Right atrium auricular region (tissue), 2 donors: ENCODE data around the gene ITGAD. TPM values are rescaled to one million over a fixed set of nuclear protein-coding genes. Genes with fewer than 3 reads are reported as not detected.

ENCODE experiments used
- DNase-seq: peaks from one replicate; pipeline ENCODE4 v3.0.0-alpha.2; 2019; ENCODE audit warnings: low spot score
- H3K27ac ChIP-seq, 2 donors: fragments of 200-600 bp; sonication (generic); 1 replicate in 1 of 2; 2 replicates in 1 of 2; pipeline ENCODE4 v1.5.1; 2016 to 2019
- H3K27me3 ChIP-seq, 2 donors: fragments of 200-600 bp; sonication (generic); one replicate each; pipeline versions ENCODE4 v1.5.1 to v1.6.0; 2017 to 2019
- H3K36me3 ChIP-seq: fragments of 200-600 bp; sonication (generic); one replicate; pipeline ENCODE4 v1.5.1; 2016
- H3K4me1 ChIP-seq, 2 donors: fragments of 200-600 bp; sonication (generic); one replicate each; pipeline versions ENCODE4 v1.5.1 to v1.6.0; 2017 to 2019
- H3K4me3 ChIP-seq, 2 donors: fragments of 200-600 bp; sonication (generic); 1 replicate in 1 of 2; 2 replicates in 1 of 2; pipeline ENCODE4 v1.5.1; 2017 to 2019; ENCODE audit warnings: mild to moderate bottlenecking in 1 of 2, moderate library complexity in 1 of 2
- H3K9me3 ChIP-seq, 2 donors: fragments of 200-600 bp; sonication (generic); one replicate each; pipeline ENCODE4 v1.5.1; 2019
- total RNA-seq, 2 donors: library from RNA; depleted of rRNA; stranded (reverse); fragments of >200 nt; gene quantifications; one replicate each; pipeline ENCODE4 v1.1.0, GENCODE V29; 2016
- TF ChIP-seq, protein P1 (sequence below), 2 donors: fragments of 200-600 bp; sonication (generic); IDR thresholded peaks; one replicate each; pipeline ENCODE4 v1.5.1; 2019; ENCODE audit warnings: antibody characterized with exemption in 2 of 2

The ITGAD gene
- total RNA-seq, 2 donors from 2014 or later, result not detected

DNA sequence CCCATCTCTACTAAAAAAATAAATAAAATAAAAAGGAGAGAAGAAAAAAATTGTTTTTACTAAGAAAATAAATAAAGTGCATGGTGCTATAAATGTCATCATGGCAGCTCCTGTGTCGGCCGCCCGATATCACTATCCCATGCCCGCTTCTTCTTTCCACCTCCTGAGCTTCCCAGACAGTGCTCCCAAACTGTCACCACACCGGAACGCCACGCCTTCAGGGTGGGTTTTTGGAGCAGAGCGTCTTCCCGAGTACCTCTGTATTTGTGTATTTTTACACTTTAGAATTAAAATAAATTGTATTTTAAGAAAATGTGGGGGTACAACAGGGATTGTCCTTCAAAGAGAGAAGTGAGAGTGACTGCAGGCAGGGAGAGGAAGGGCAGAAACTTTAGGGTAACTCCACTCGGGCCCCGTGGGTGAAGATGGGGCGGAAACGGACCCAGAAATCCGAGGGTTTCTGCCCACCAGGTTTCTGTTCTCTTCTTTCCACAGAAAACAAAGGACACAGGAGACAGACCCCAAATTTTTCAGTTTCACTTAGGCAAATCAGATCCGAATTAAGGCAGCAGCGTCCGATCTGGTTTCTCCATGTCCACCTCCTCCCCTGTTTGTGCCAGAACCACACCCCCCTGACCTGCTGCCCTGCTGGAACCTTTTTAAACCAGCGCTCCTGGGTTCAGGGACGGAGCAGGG lies 41.7 kb upstream of the ITGAD start:
- H3K36me3 ChIP-seq, result no peaks in the 10 kb centered on the region
- DNase-seq, result no peak
- no peaks in the 10 kb centered on the region for H3K4me1 ChIP-seq
- TF ChIP-seq, protein P1, sequence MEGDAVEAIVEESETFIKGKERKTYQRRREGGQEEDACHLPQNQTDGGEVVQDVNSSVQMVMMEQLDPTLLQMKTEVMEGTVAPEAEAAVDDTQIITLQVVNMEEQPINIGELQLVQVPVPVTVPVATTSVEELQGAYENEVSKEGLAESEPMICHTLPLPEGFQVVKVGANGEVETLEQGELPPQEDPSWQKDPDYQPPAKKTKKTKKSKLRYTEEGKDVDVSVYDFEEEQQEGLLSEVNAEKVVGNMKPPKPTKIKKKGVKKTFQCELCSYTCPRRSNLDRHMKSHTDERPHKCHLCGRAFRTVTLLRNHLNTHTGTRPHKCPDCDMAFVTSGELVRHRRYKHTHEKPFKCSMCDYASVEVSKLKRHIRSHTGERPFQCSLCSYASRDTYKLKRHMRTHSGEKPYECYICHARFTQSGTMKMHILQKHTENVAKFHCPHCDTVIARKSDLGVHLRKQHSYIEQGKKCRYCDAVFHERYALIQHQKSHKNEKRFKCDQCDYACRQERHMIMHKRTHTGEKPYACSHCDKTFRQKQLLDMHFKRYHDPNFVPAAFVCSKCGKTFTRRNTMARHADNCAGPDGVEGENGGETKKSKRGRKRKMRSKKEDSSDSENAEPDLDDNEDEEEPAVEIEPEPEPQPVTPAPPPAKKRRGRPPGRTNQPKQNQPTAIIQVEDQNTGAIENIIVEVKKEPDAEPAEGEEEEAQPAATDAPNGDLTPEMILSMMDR (IDR thresholded peaks at IDR 0.05), result no peak
- H3K27ac ChIP-seq, result no peak overlapping the region
- no peak overlapping the region for H3K4me3 ChIP-seq
- no peaks in the 10 kb centered on the region for H3K27me3 ChIP-seq
- H3K9me3 ChIP-seq, result no peaks in the 10 kb centered on the region

DNA sequence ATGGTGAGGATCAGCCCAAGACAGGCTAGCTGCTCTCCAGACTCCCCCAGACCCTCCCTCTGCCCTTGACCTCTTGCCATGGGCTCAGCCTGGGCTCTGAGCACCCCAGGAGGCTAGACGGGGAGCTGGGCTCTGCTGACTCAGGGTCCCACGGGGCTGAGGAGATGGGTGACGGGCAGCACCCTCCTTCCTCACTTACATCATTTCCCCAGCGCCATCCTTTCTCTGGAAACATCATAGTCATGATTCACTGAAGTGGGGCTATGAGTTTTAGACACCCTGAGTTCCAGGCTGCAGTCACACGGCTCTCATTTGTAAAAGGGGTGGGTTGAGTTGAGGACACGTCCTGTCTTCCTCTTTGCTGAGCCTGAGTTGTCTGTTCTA lies 41.2 kb upstream of the ITGAD start:
- DNase-seq, result no peak
- H3K4me3 ChIP-seq, result no peak overlapping the region
- H3K27me3 ChIP-seq, result no peaks in the 10 kb centered on the region
- no peak overlapping the region for H3K27ac ChIP-seq
- H3K9me3 ChIP-seq, result no peaks in the 10 kb centered on the region
- TF ChIP-seq, protein P1 (IDR thresholded peaks at IDR 0.05), result no peak
- no peaks in the 10 kb centered on the region for H3K36me3 ChIP-seq
- H3K4me1 ChIP-seq, result peaks cover 0 to 3% of the 10 kb centered on the region in 2 donors

DNA sequence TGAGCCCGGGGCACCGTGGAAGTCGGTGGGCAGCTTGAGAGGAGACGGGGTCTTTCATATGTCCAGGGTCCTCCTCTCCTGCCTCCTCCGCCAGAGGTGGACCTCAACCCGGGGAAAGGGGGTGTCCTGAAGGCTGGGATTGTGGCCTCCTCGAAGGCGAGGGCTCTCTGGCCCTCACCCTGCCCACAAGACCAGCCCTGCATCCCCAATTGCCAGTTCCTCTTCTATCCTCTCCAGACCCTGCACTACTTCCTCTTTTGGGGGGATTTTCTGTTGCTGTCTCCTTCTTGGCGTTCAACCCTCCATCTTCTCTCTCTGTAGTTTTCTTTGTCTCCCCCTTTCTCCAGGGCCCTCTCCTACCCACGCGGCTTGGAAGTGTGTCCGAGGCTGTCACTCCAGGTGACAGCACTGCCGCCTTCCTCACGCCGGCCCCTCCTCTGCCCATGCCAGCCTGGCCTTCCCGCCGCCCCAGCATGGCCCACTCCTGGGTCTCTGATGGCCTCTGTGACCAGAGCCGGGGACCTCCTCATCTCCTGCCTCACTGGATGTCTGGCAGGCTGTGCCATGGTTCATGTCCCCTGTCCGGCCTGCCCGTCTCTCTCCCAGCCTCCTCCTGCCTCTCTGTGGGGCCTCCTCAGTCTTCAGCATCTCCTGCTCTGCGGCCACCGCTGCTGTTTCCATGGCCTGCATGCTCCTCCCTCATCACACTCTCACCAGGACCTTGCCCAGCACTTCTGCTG lies 40.6 kb upstream of the ITGAD start:
- no peaks in the 10 kb centered on the region for H3K27me3 ChIP-seq
- H3K9me3 ChIP-seq, result no peaks in the 10 kb centered on the region
- peaks cover 0 to 6% of the 10 kb centered on the region in 2 donors for H3K4me1 ChIP-seq
- DNase-seq, result no peak
- H3K4me3 ChIP-seq, result no peak overlapping the region
- no peak overlapping the region for H3K27ac ChIP-seq
- TF ChIP-seq, protein P1 (IDR thresholded peaks at IDR 0.05), result no peak
- no peaks in the 10 kb centered on the region for H3K36me3 ChIP-seq

DNA sequence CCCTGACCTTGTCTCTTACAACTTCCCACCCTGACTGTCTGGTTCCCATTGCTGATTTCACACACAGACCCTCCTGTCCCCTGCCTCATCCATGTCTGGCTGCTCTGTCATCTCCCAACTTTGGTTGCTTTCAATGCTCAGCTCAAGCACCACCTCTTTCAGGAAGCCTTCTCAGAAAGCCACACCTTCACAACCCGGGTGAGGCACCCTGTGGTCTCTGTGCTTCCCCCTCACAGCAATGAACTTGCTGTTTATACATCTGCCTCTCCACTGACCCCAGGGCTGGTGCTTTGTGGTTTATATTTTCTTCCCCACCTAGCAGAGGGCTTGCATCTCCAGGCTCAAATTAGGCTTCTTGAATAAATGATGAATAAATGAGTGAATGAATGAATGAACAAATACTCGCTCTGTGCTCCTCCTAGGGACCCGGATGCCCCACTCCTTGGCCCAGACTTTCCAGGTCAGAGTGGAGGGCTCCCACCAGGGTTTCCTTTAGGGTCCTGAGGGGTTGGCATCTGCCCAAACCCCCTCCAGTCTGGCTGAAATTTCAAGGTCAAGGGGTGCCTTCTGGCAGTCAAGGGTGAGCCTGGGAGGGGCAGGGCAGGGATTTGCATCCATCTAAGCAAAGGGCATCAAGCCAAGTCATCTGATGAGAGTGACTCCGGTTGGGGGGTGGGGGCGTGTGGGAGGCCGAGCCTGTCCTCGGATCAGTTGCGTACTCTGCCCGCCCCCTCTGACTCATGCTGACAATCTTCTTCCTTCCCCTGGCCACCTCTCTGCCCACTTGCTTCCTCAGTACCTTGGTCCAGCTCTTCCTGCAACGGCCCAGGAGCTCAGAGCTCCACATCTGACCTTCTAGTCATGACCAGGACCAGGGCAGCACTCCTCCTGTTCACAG lies 38.5 kb upstream of the ITGAD start, which contains the start of gene ITGAX:
Gene ITGAX, plus strand, starts transcription at position 783 of the 898 bp plus-strand sequence. Its CDS starts 79 bp downstream, at position 862.
- Histone ChIP-seq H3K4me1 (peaks cover 0 to 11% of the 10 kb centered on the region in 2 donors), H3K27me3 (no peaks in the 10 kb centered on the region), H3K27ac (no peak within 1 kb of the TSS), H3K36me3 (no peaks in the 10 kb centered on the region), H3K4me3 (no peak within 1 kb of the TSS), H3K9me3 (no peaks in the 10 kb centered on the region)
- peak; percentile 69 for DNase-seq
- TF ChIP-seq, protein P1 (IDR thresholded peaks at IDR 0.05), result no peak

DNA sequence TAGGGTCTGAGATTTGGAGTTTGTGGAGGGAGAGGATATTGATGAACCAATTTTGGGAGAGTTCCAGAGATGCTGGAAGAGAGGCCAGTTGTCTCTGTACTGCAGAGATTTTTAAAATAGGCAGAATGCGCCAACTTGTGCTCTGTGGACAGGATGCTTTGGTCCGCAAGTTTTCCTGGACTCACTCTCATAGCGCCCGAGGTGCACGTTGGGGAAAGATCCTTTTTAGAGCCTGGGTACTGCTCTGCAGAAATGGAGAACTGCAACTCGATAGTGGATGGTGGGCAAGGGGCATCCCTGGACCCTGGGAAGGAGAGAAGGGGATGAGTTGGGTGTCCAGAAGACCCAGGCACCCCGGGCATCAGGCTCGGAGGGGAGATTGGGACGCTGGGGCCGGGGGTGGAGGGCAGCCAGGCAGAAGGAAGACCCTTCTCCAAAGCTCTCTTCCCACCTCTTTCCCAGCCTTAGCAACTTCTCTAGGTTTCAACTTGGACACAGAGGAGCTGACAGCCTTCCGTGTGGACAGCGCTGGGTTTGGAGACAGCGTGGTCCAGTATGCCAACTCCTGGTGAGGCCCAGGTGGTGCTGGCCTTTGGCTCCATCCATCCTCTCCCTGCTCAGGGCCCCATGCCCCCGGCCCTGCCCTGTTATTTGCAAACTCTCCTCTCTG lies 37.6 kb upstream of the ITGAD start:
- H3K4me3 ChIP-seq, result no peak overlapping the region
- H3K4me1 ChIP-seq, result peaks cover 0 to 11% of the 10 kb centered on the region in 2 donors
- no peaks in the 10 kb centered on the region for H3K9me3 ChIP-seq
- H3K27me3 ChIP-seq, result no peaks in the 10 kb centered on the region
- no peak for DNase-seq
- TF ChIP-seq, protein P1 (IDR thresholded peaks at IDR 0.05), result no peak
- no peak overlapping the region for H3K27ac ChIP-seq
- H3K36me3 ChIP-seq, result no peaks in the 10 kb centered on the region
